K562 (cell line): ENCODE data around the gene WDR81. TPM values are rescaled to one million over a fixed set of nuclear protein-coding genes. Genes with fewer than 3 reads are reported as not detected.
A peak's percentile ranks its signal among the peaks of the same experiment; 100 is the strongest.

Source experiments
- ASH1L ChIP-seq: fragments of 450-650 bp; IDR thresholded peaks from 2 replicates; pipeline ENCODE4 v1.6.1; 2018; ENCODE audit warnings: borderline replicate concordance, mild to moderate bottlenecking, low read depth; ENCODE audit not compliant: partially characterized antibody
- BHLHE40 ChIP-seq: IDR thresholded peaks from 2 replicates; pipeline ENCODE4 v1.6.1; 2011; ENCODE audit warnings: low read length, improper control_type of control experiment
- CBX8 ChIP-seq: fragments of 200-600 bp; sonication (generic); IDR thresholded peaks from 2 replicates; pipeline ENCODE4 v1.6.1; 2012; ENCODE audit warnings: borderline replicate concordance, mixed run types, low read depth, mild to moderate bottlenecking, moderate library complexity, mixed read lengths, low read length, control low read depth, inconsistent platforms; ENCODE audit not compliant: poor library complexity, severe bottlenecking; ENCODE audit errors: extremely low read depth
- CCAR2 ChIP-seq: fragments of 200-400 bp; formaldehyde crosslinking; IDR thresholded peaks from 2 replicates; pipeline ENCODE4 v1.6.1; 2017; ENCODE audit warnings: mild to moderate bottlenecking, low read depth, low read length
- CHD1 ChIP-seq: fragments of 200-600 bp; sonication (generic); IDR thresholded peaks from one replicate; pipeline ENCODE4 v1.6.1; 2012; ENCODE audit warnings: mild to moderate bottlenecking, moderate library complexity, low read length, inconsistent platforms
- CREM ChIP-seq: IDR thresholded peaks from 2 replicates; pipeline ENCODE4 v1.6.1; 2014; ENCODE audit warnings: antibody characterized with exemption, low read depth
- CTBP1 ChIP-seq: fragments of 450-650 bp; IDR thresholded peaks from 2 replicates; pipeline ENCODE4 v1.6.1; 2016; ENCODE audit warnings: borderline replicate concordance
- FIP1L1 ChIP-seq: fragments of 200-400 bp; formaldehyde crosslinking; IDR thresholded peaks from 2 replicates; pipeline ENCODE4 v1.6.1; 2018; ENCODE audit warnings: mild to moderate bottlenecking, low read depth, low read length; ENCODE audit not compliant: poor library complexity, severe bottlenecking
- FOS ChIP-seq: IDR thresholded peaks from 3 replicates; pipeline ENCODE4 v1.6.1; 2011; ENCODE audit not compliant: insufficient read length; ENCODE audit errors: extremely low read depth
- FOXJ2 ChIP-seq: fragments of 200-800 bp; sonication (Bioruptor generic); IDR thresholded peaks from 2 replicates; pipeline ENCODE4 v1.6.1; 2016; ENCODE audit warnings: missing genetic modification characterization, missing compliant biosample characterization
- FUS ChIP-seq: fragments of 200-400 bp; formaldehyde crosslinking; optimal IDR thresholded peaks from 2 replicates; pipeline ENCODE3; 2017; ENCODE audit warnings: low read depth, low read length
- GABPA ChIP-seq: fragments of 200-800 bp; sonication (Bioruptor generic); conservative IDR thresholded peaks from 2 replicates; pipeline ENCODE4 v1.6.1; 2016; ENCODE audit warnings: low read depth, missing genetic modification characterization, missing compliant biosample characterization
- MEF2D ChIP-seq: conservative IDR thresholded peaks from 2 replicates; pipeline ENCODE4 v1.6.1; 2016; ENCODE audit warnings: low read depth, missing genetic modification characterization, missing compliant biosample characterization
- MYC ChIP-seq, 2 experiments: fragments of 250-450 bp in 1 of 2; sonication (Bioruptor Pico) in 1 of 2; IDR thresholded peaks; 2 replicates each; pipeline versions ENCODE4 v1.5.1 to v1.6.1; 2012 to 2021; ENCODE audit warnings: low read depth in 2 of 2, borderline replicate concordance in 1 of 2, improper control_type of control experiment in 1 of 2, low read length in 1 of 2, mild to moderate bottlenecking in 1 of 2, moderate library complexity in 1 of 2
- NCOR1 ChIP-seq: fragments of 450-650 bp; IDR thresholded peaks from 2 replicates; pipeline ENCODE4 v1.6.1; 2016; ENCODE audit warnings: mild to moderate bottlenecking, moderate library complexity
- NFIC ChIP-seq: fragments of 450-650 bp; IDR thresholded peaks from 2 replicates; pipeline ENCODE4 v1.6.1; 2017; ENCODE audit warnings: mild to moderate bottlenecking, inconsistent platforms
- RB1 ChIP-seq: fragments of 450-650 bp; IDR thresholded peaks from 2 replicates; pipeline ENCODE4 v1.6.1; 2017; ENCODE audit warnings: low read depth, mild to moderate bottlenecking
- SFPQ ChIP-seq: fragments of 200-400 bp; formaldehyde crosslinking; IDR thresholded peaks from 2 replicates; pipeline ENCODE4 v1.6.1; 2017; ENCODE audit warnings: mild to moderate bottlenecking, low read depth, low read length, moderate library complexity
- SMARCA5 ChIP-seq: fragments of 450-650 bp; IDR thresholded peaks from 2 replicates; pipeline ENCODE4 v1.6.1; 2016
- SNRNP70 ChIP-seq: fragments of 200-400 bp; formaldehyde crosslinking; optimal IDR thresholded peaks from 2 replicates; pipeline ENCODE3; 2017; ENCODE audit warnings: low read depth, low read length
- SP1 ChIP-seq: sonication (generic); formaldehyde crosslinking; IDR thresholded peaks from 2 replicates; pipeline ENCODE4 v1.8.1; 2022; ENCODE audit warnings: mild to moderate bottlenecking, missing genetic modification reagents
- STAG1 ChIP-seq: sonication (generic); formaldehyde crosslinking; IDR thresholded peaks from 2 replicates; pipeline ENCODE4 v1.5.0; 2020; ENCODE audit warnings: missing genetic modification reagents, borderline replicate concordance
- SUPT5H ChIP-seq: fragments of 450-650 bp; IDR thresholded peaks from 2 replicates; pipeline ENCODE4 v1.6.1; 2016
- TAF1 ChIP-seq: IDR thresholded peaks from 2 replicates; pipeline ENCODE4 v1.6.1; 2011; ENCODE audit warnings: mild to moderate bottlenecking, low read length, moderate library complexity; ENCODE audit not compliant: insufficient read depth, control insufficient read depth, severe bottlenecking; ENCODE audit errors: extremely low read depth
- ZNF282 ChIP-seq: sonication (generic); formaldehyde crosslinking; IDR thresholded peaks from 2 replicates; pipeline ENCODE4 v1.8.1; 2023; ENCODE audit warnings: missing genetic modification reagents
- ZNF561 ChIP-seq: fragments of 450-650 bp; formaldehyde crosslinking; conservative IDR thresholded peaks from 2 replicates; pipeline ENCODE4 v1.4.0; 2020; ENCODE audit warnings: mild to moderate bottlenecking, moderate library complexity
- polyA plus RNA-seq, 8 experiments: library from polyadenylated mRNA; depleted of rRNA in 4 of 8; stranded (reverse) in 5 of 8; unstranded in 3 of 8; fragments of >200 nt; fragmentation: Nextera tagmentation in 2 of 8; fragmentation: Illumina TruSeq in 1 of 8; extraction: Ambion mirVana in 2 of 8; extraction: Trizol in 1 of 8; gene quantifications; 2 replicates each; pipeline versions ENCODE4 v1.2.1 to v1.2.3, GENCODE V29; 2011 to 2014; ENCODE audit warnings: inconsistent platforms in 1 of 8, missing spikeins in 1 of 8
- total RNA-seq, 7 experiments: library from RNA; depleted of rRNA in 6 of 7; stranded (reverse); fragments of >200 nt in 6 of 7; fragmentation: Illumina TruSeq in 2 of 7; extraction: Trizol in 2 of 7; gene quantifications; 2 replicates each; pipeline versions ENCODE4 v1.2.1 to v1.2.3, GENCODE V29; 2011 to 2021; ENCODE audit warnings: low replicate concordance in 1 of 7

WDR81 gene
- total and polyA plus RNA-seq, 9 of the 15 experiments (the other 6 are each of a cell fraction or from before 2014, with no cell fraction given), result 0.01 to 17.1 (median 3.3) TPM

GRCh38 chr17:1716076-1716911 is 8.2 kb upstream of the WDR81 start (continued):
- 0 out of 2 replicates have a peak, but pooled peaks have one; percentile 40 for TF ChIP-seq MEF2D (tag)
- TF ChIP-seq GABPA (tag), result no peak
- peak; percentile 98 for TF ChIP-seq SP1 (CRISPR knock-in tag)
- TF ChIP-seq SNRNP70, result no peak
- 0 out of 2 replicates have a peak, but pooled peaks have one; percentile 32 for TF ChIP-seq RB1
- no peak for TF ChIP-seq CBX8
- TF ChIP-seq FIP1L1, result peak; percentile 57
- TF ChIP-seq SFPQ, result no peak
- TF ChIP-seq TAF1, result peak; percentile 80
- TF ChIP-seq BHLHE40, result peak; percentile 42
- no peak; the same call in 1 of the 2 replicates for TF ChIP-seq MYC (IDR thresholded peaks at IDR 0.05; ENCODE audit: low read depth, low read length)
- no peak for TF ChIP-seq MYC (CRISPR knock-in tag; IDR thresholded peaks at IDR 0.05; ENCODE audit: borderline replicate concordance, low read depth)
- TF ChIP-seq CHD1, result peak; percentile 92
- peak; percentile 54; the same call in 1 of the 2 replicates for TF ChIP-seq FOXJ2
- TF ChIP-seq CREM, result peak; percentile 97
- TF ChIP-seq NFIC, result peak; percentile 36; the same call in 1 of the 2 replicates
- no peak for TF ChIP-seq STAG1 (CRISPR knock-in tag)
- 0 out of 2 replicates have a peak, but pooled peaks have one; percentile 17 for TF ChIP-seq SMARCA5
- TF ChIP-seq ZNF561 (CRISPR knock-in tag), result no peak
- 0 out of 2 replicates have a peak, but pooled peaks have one; percentile 6 for TF ChIP-seq NCOR1
- TF ChIP-seq ASH1L, result peak; percentile 82
- TF ChIP-seq FOS, result peak; percentile 92
- TF ChIP-seq CCAR2, result no peak
- TF ChIP-seq SUPT5H, result peak; percentile 84
- TF ChIP-seq ZNF282 (CRISPR knock-in tag), result no peak
- no peak for TF ChIP-seq CTBP1
- peak; percentile 49 for TF ChIP-seq FUS
